HUES48 (cell line): Measurements from ENCODE around the gene ACSL1.
A peak's percentile ranks its signal among the peaks of the same experiment; 100 is the strongest.
"Not testable (repeated sequence)": the region's sequence is repeated elsewhere in the genome, so short reads cannot be mapped to it uniquely, and the experiment has no call there.

Source experiments
- H3K27ac ChIP-seq: one replicate; pipeline ENCODE4 v1.7.0; 2013; ENCODE audit warnings: low read depth, low read length, inconsistent platforms
- H3K27me3 ChIP-seq: 2 replicates; pipeline ENCODE4 v1.6.1; 2013; ENCODE audit warnings: mild to moderate bottlenecking, low read length; ENCODE audit not compliant: control insufficient read depth, insufficient read depth
- H3K36me3 ChIP-seq: 2 replicates; pipeline ENCODE4 v1.6.1; 2013; ENCODE audit warnings: low read length; ENCODE audit not compliant: control insufficient read depth, insufficient read depth
- H3K4me1 ChIP-seq: 2 replicates; pipeline ENCODE4 v1.6.1; 2013; ENCODE audit warnings: mild to moderate bottlenecking, low read length; ENCODE audit not compliant: control insufficient read depth, insufficient read depth
- H3K4me3 ChIP-seq: 2 replicates; pipeline ENCODE4 v1.5.1; 2013; ENCODE audit warnings: mild to moderate bottlenecking, low read depth, low read length
- H3K9ac ChIP-seq: 2 replicates; pipeline ENCODE4 v1.6.1; 2013; ENCODE audit warnings: mild to moderate bottlenecking, low read depth, low read length, moderate library complexity
- H3K9me3 ChIP-seq: 2 replicates; pipeline ENCODE4 v1.6.1; 2013; ENCODE audit warnings: low read length; ENCODE audit not compliant: control insufficient read depth, insufficient read depth

The ACSL1 gene

DNA sequence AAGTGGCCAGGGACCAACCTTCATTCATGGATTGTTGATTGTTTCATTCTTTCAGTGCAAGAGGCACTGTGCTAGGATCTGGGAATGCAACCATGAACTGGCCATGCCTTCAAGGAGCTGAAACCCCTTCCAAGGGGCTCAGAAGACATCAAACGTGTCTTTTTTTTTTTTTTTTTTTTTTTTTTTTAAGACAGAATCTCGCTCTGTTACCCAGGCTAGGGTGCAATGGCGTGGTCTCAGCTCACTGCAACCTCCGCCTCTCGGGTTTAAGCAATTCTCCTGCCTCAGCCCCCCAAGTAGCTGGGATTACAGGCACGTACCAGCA lies 13.3 kb upstream of the ACSL1 start:
- H3K27ac ChIP-seq = not testable (repeated sequence)

DNA sequence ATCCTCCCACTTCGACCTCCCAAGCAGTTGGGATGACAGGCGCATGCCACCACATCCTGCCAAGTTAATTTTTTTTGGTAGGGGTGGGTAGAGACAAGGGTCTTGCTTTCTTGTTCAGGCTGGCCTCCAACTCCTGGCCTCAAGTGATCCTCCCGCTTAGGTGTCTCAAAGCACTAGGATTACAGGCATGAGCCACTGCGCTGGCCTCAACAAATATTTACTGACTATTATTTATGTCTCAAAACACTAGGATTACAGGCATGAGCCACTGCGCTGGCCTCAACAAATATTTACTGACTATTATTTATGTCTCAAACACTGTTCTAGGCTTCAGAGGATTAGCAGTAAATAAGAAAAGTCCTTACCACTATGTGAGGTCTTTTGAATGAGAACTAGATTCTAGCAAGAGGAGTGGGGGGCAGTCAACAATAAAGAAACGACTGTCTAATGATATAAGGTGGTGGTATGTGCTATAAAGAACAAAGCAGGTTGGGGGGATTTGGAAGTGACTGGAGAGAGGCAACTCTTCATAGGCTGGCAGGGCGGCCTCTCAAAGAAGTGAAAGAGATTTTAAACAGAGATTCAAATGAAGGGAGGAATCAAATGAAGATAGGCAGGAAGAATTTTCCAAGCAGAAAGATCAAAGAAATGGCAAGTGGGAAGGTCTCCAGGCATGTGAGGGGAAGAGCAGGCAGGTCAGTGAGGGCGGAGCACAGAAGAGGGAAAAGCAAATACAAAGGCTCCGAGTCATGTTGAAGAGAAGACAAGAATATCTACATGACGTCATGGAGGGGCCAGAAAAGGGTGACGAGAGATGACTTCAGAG lies 12.7 kb upstream of the ACSL1 start:
- Histone ChIP-seq H3K27me3 (no peaks in the 10 kb centered on the region), H3K9ac (no peak overlapping the region), H3K36me3 (no peaks in the 10 kb centered on the region), H3K4me3 (no peak overlapping the region), H3K27ac (no peak overlapping the region), H3K4me1 (no peaks in the 10 kb centered on the region), H3K9me3 (no peaks in the 10 kb centered on the region)

More for the DNA sequence above, 13.3 kb upstream of the ACSL1 start:
- not testable (repeated sequence) for H3K27me3 ChIP-seq, H3K9ac ChIP-seq, H3K9me3 ChIP-seq, H3K4me3 ChIP-seq, H3K36me3 ChIP-seq, H3K4me1 ChIP-seq

DNA sequence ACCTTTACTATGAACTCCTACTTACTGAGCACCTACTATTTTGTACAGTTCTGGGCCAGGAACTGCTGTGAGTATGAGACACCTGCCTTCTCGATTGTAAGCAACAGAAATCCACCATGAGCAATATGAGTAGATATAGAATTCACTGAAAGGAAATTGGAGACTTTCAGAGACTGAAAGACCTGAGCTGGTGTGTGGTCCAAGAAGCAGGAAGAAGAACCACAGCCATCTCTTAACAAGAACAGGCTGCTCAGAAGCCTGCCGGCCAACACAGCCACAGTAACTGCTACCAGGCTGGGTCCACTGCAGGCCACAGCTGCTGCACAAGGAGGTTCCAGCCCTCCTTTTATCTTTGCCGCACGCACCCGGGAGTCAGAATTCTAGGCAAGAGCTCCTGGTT lies 10.8 kb upstream of the ACSL1 start:
- H3K9me3 ChIP-seq = no peaks in the 10 kb centered on the region
- no peak overlapping the region for H3K27ac ChIP-seq
- H3K27me3 ChIP-seq = no peaks in the 10 kb centered on the region
- no peaks in the 10 kb centered on the region for H3K36me3 ChIP-seq
- no peak overlapping the region for H3K9ac ChIP-seq
- H3K4me3 ChIP-seq = no peak overlapping the region
- no peaks in the 10 kb centered on the region for H3K4me1 ChIP-seq

DNA sequence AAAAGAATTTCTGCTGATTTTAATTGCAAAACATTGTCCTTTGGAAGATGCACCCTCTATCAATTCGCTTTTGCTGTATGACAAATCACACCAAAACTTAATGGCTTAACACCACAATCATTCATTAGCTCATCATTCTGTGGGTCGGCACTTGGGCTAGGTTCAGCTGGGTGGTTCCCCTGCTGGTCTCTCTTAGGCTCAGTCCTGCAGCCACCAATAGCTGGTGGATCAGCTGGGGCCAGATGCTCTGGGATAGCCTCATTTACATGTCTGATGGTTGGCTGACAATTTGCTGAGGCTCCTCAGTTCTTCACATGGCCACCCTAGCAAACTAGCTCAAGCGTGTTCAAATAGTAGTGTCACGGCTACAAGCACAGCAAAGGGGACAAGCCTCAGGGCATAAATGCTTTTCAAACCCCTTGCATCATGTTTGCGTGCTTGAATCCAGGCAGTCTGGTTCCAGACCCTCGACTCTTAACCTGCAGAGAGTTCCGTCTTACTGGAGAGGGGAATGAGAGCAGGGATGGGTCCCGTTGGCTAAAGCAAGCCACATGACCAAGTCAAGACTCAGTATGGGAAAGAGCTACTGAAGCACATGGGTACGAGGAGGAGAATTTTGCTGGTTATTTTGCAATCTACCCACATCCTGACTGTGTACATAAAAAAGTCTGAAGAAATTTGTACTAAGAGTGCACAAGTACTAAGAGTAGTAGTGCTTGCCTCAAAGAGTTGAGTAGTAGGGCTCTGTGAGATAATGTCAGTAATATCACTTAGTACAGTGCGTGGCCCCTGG lies 7.5 kb upstream of the ACSL1 start:
- Histone ChIP-seq H3K4me1 (no peaks in the 10 kb centered on the region), H3K27ac (no peak overlapping the region), H3K4me3 (no peak overlapping the region), H3K9me3 (no peaks in the 10 kb centered on the region), H3K27me3 (0 out of 2 replicates have a peak, but pooled peaks cover under 1% of the 10 kb centered on the region), H3K36me3 (no peaks in the 10 kb centered on the region), H3K9ac (no peak overlapping the region)

DNA sequence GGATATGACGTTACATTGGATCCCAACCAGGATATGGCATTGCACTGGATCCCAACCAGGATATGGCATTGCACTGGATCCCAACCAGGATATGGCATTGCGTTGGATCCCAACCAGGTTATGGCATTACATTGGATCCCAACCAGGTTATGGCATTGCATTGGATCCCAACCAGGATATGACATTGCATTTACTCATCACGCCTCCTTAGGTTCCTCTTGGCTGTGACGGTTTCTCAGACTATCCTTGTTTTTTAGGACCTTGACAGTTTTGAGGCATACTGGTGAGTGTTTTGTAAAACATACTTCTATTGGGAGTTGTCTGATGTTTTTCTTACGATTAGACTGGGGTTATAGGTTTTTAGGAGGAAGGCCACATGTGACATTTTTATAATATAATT lies 5.4 kb upstream of the ACSL1 start:
- H3K9ac ChIP-seq = no peak overlapping the region
- no peaks in the 10 kb centered on the region for H3K4me1 ChIP-seq
- H3K27ac ChIP-seq = no peak overlapping the region
- H3K27me3 ChIP-seq = peaks cover 21% of the 10 kb centered on the region
- H3K9me3 ChIP-seq = no peaks in the 10 kb centered on the region
- H3K36me3 ChIP-seq = no peaks in the 10 kb centered on the region
- H3K4me3 ChIP-seq = no peak overlapping the region

DNA sequence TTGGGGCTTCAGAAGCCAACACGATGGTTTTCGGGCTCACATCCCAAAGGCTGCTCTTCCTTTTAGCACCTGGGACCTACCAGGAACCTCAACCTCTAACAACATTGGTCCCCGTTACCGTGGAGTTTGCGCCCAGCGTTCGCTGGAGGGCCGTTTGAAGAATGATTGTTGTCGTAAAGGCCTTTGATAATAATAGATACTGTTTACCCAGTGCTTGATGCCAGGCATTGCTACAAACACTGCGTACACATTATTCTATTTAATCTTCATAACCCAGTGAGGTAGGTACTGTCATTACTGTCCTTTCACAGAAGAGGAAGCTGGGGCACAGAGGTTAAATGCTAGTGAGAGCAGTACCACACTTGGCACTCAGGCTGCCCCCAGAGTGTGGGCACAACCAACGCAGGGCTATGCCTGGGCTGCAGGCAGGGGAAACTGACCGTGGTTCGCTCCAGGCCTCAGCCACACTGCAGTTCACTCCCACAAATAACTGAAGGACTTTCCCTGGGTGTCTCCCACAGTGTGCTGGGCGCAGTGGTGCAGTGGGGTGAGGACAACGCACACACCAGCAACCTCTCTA lies 1.0 kb upstream of the ACSL1 start:
- H3K9me3 ChIP-seq = no peaks in the 10 kb centered on the region
- H3K4me1 ChIP-seq = 0 out of 2 replicates have a peak, but pooled peaks cover 4% of the 10 kb centered on the region
- H3K27me3 ChIP-seq = peaks cover 55% of the 10 kb centered on the region
- H3K4me3 ChIP-seq = peak overlapping the region; percentile 72
- H3K9ac ChIP-seq = no peak overlapping the region
- H3K27ac ChIP-seq = no peak overlapping the region
- H3K36me3 ChIP-seq = no peaks in the 10 kb centered on the region

DNA sequence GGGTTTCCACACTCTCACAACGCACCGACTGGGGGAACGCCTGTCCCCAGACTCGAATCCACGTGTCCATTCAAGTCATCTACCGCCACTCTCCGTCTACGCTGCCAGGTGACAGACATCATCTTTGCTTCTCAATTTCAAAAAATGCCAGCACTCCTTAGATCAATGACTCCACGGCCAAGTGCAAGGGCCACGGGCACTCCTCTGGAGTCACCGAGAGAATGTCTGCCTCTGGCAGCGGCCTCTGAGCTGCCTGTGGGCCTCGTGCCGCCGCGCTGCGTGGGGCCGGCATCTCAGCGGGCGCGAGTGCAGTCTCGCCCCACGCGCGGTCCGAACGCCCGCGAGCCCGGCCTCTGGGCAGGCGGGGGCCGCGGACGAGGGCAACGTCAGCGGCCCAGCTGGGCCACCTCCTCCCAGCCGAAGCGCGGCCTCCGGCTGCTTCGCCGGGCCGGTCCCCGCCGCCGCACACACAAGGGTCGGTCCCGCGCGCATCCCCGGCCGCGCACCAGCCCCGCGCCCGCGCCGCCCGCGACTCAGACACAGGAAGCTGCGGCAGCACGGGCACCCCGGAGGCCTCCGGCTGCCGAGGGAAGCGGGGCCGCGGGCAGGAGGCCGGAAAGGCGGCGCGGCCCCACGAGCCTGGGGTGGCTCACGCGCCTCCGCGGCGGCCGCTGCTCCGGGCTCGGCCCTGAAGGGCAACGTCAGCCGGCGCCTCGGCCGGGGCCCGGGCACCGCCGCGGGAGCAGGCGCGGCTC lies 450 bp downstream of the ACSL1 start:
- no peak overlapping the region for H3K9ac ChIP-seq
- H3K9me3 ChIP-seq = no peaks in the 10 kb centered on the region
- peaks cover 55% of the 10 kb centered on the region for H3K27me3 ChIP-seq
- no peaks in the 10 kb centered on the region for H3K36me3 ChIP-seq
- 0 out of 2 replicates have a peak, but pooled peaks cover 4% of the 10 kb centered on the region for H3K4me1 ChIP-seq
- H3K4me3 ChIP-seq = peak overlapping the region; percentile 63
- H3K27ac ChIP-seq = no peak overlapping the region

DNA sequence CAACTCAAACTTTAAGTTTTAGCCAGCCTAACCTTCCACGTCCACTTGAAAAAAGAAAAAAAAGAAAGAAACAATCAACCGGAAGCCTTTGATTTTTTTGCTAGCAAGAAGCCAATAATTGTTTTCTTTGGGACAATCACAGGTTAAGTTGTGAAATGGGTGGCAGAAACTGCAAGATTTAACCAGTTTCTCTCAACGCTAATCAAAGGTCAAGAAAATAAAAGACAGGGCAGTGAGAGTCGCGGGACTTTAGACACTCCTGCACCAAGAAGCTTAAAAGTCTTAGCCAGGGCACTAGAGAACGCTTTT lies 1.0 kb downstream of the ACSL1 start:
- Histone ChIP-seq H3K9ac (no peak overlapping the region), H3K27me3 (peaks cover 55% of the 10 kb centered on the region), H3K36me3 (no peaks in the 10 kb centered on the region), H3K27ac (no peak overlapping the region), H3K9me3 (no peaks in the 10 kb centered on the region), H3K4me1 (0 out of 2 replicates have a peak, but pooled peaks cover 4% of the 10 kb centered on the region), H3K4me3 (peak overlapping the region; percentile 63; the same call in 1 of the 2 replicates)

DNA sequence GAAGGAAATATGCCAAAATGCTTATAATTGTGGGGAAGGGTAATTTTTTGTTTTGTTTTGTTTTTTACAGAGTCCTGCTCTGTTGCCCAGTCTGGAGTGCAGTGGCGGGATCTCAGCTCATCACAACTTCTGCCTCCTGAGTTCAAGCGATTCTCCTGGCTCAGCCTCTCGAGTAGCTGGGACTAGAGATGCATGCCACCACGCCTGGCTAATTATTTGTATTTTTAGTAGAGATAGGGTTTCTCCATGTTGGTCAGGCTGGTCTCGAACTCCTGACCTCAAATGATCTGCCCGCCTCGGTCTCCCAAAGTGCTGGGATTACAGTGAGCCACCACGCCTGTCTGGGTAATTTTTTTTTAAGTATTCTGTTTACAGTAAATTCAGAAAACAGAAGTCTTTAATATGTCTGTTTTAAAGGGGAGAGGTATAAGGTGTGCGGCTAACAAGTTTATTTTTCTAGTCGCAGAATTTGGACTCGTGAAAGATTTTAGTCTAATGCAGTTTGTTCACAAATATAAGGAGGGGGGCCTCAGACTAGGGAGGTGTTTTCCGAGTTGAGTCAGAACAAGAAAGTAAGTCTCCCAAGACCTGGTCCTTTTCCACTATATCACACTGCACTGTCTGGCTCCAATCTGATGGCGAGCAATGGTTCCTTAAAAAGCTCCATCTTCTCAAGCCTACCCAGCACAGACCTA lies 1.5 kb downstream of the ACSL1 start:
- H3K4me3 ChIP-seq = no peak overlapping the region
- H3K36me3 ChIP-seq = no peaks in the 10 kb centered on the region
- H3K4me1 ChIP-seq = 0 out of 2 replicates have a peak, but pooled peaks cover 4% of the 10 kb centered on the region
- no peak overlapping the region for H3K27ac ChIP-seq
- peaks cover 55% of the 10 kb centered on the region for H3K27me3 ChIP-seq
- no peak overlapping the region for H3K9ac ChIP-seq
- H3K9me3 ChIP-seq = no peaks in the 10 kb centered on the region

DNA sequence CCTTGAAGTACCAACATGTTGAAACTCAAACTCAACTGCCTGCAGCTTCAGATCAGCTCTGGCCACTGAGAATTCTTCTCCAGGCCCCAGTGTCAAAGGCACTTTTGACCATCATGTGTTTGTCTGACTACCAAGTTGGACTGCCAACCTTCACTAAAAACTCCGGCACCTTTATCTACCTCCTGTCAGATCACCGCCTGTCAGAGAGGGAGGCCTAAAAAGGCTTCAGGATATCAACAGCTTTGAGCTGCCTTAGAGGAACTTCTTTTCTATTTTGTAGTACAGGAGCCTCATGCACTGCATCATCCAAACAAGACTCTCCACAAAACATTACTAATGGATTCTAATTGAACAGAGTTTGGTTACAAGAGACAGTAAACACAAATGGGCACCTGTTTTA lies 2.8 kb downstream of the ACSL1 start:
- Histone ChIP-seq H3K27me3 (peaks cover 53% of the 10 kb centered on the region), H3K4me3 (no peak overlapping the region), H3K9me3 (no peaks in the 10 kb centered on the region), H3K4me1 (0 out of 2 replicates have a peak, but pooled peaks cover 4% of the 10 kb centered on the region), H3K36me3 (no peaks in the 10 kb centered on the region), H3K27ac (no peak overlapping the region), H3K9ac (no peak overlapping the region)
